Vagina (tissue), 2 donors: ENCODE data around the gene TRAPPC1. TPM values are rescaled to one million over a fixed set of nuclear protein-coding genes. Genes with fewer than 3 reads are reported as not detected.

Source experiments
- DNase-seq, 2 donors: peaks; one replicate each; pipeline ENCODE4 v3.0.0-alpha.2; 2017; ENCODE audit errors: extremely low spot score in 2 of 2
- H3K27ac ChIP-seq: fragments of 200-600 bp; sonication (generic); one replicate; pipeline ENCODE4 v1.5.1; 2019
- H3K27me3 ChIP-seq: fragments of 200-600 bp; sonication (generic); one replicate; pipeline ENCODE4 v1.5.1; 2019
- H3K36me3 ChIP-seq, 2 donors: fragments of 200-600 bp; sonication (generic); one replicate each; pipeline ENCODE4 v1.5.1; 2017 to 2019
- H3K4me1 ChIP-seq: fragments of 200-600 bp; sonication (generic); one replicate; pipeline ENCODE4 v1.5.1; 2019
- H3K4me3 ChIP-seq, 2 donors: fragments of 200-600 bp; sonication (generic); 1 replicate in 1 of 2; 2 replicates in 1 of 2; pipeline ENCODE4 v1.5.1; 2016 to 2019
- H3K9me3 ChIP-seq: fragments of 200-600 bp; sonication (generic); one replicate; pipeline ENCODE4 v1.5.1; 2019
- CTCF ChIP-seq, 3 experiments: fragments of 450-650 bp in 2 of 3; fragments of 200-600 bp in 1 of 3; sonication (generic) in 1 of 3; IDR thresholded peaks; one replicate each; pipeline ENCODE4 v1.5.1; 2017 to 2019; ENCODE audit warnings: antibody characterized with exemption in 3 of 3, mild to moderate bottlenecking in 2 of 3, moderate library complexity in 2 of 3
- POLR2A ChIP-seq, 2 donors: fragments of 450-650 bp; IDR thresholded peaks; one replicate each; pipeline ENCODE4 v1.6.1; 2017; ENCODE audit warnings: antibody characterized with exemption in 2 of 2, mild to moderate bottlenecking in 2 of 2, moderate library complexity in 2 of 2
- POLR2AphosphoS5 ChIP-seq, 2 donors: sonication (generic); formaldehyde crosslinking; IDR thresholded peaks; one replicate each; pipeline ENCODE4 v1.9.0; 2017; ENCODE audit warnings: antibody characterized with exemption in 2 of 2, mild to moderate bottlenecking in 2 of 2, low read depth in 1 of 2; ENCODE audit not compliant: insufficient read depth in 1 of 2
- intact Hi-C: fragments of 100-400 bp; cut with DNase I; formaldehyde crosslinking; loops from one replicate; pipeline ENCODE4 v1.15.1; 2023
- total RNA-seq: library from RNA; depleted of rRNA; stranded (reverse); fragments of >200 nt; gene quantifications from one replicate; pipeline ENCODE4 v1.2.3, GENCODE V29; 2016

The TRAPPC1 gene
- total RNA-seq, 1 donor from 2014 or later: 74.4 TPM

DNA sequence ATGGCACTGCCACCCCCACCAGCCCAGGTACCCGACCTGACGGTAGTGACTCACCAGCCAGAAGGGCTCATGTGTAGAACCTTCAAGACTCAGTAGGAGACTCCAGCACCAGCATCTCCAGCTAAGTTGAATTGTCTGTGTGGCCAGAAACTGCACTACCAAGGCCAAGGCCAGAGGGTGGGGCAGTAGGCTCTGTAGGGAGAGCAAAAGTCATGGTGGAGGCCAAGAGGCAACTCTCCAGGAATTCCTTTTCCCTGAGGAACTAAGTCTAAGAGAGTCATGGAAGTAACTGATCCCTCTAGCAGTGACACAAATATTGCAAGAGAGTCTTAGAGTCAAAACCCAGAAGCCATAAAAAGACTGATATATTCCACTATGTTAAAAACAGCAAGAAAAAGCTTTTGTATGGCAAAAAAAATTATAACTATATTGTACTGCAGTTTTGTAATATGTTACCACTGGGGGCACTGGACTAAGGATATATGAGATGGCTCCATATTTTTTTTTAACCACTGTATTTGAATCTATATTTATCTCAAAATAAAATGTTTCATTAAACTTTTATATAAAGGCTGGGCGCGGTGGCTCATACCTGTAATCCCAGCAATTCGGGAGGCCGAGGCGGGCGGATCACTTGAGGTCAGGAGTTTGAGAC is 40.5 kb upstream of the TRAPPC1 start:
- no peak for DNase-seq
- H3K9me3 ChIP-seq: no peaks in the 10 kb centered on the region
- H3K27ac ChIP-seq: no peak overlapping the region
- intact Hi-C loops: no loop called here
- no peaks in the 10 kb centered on the region for H3K27me3 ChIP-seq
- H3K4me3 ChIP-seq: no peak overlapping the region
- no peak for TF ChIP-seq POLR2AphosphoS5 (IDR thresholded peaks at IDR 0.05; ENCODE audit: insufficient read depth in 1 of 2, low read depth in 1 of 2)
- TF ChIP-seq POLR2A (IDR thresholded peaks at IDR 0.05): no peak
- no peak for TF ChIP-seq CTCF (IDR thresholded peaks at IDR 0.05)
- H3K4me1 ChIP-seq: no peaks in the 10 kb centered on the region
- no peaks in the 10 kb centered on the region for H3K36me3 ChIP-seq

- no peaks in the 10 kb centered on the region for H3K9me3 ChIP-seq
- intact Hi-C loops: no loop called here
- no peaks in the 10 kb centered on the region for H3K36me3 ChIP-seq
- no peak overlapping the region for H3K27ac ChIP-seq
- H3K27me3 ChIP-seq: no peaks in the 10 kb centered on the region
- no peak overlapping the region for H3K4me3 ChIP-seq
- no peaks in the 10 kb centered on the region for H3K4me1 ChIP-seq
- TF ChIP-seq CTCF (IDR thresholded peaks at IDR 0.05): no peak
- TF ChIP-seq POLR2A (IDR thresholded peaks at IDR 0.05): no peak
- no peak for TF ChIP-seq POLR2AphosphoS5 (IDR thresholded peaks at IDR 0.05; ENCODE audit: insufficient read depth in 1 of 2, low read depth in 1 of 2)
- no peak for DNase-seq
Observed at GRCh38 chr17:7971651-7972050, 39.9 kb upstream of the TRAPPC1 start.

DNA sequence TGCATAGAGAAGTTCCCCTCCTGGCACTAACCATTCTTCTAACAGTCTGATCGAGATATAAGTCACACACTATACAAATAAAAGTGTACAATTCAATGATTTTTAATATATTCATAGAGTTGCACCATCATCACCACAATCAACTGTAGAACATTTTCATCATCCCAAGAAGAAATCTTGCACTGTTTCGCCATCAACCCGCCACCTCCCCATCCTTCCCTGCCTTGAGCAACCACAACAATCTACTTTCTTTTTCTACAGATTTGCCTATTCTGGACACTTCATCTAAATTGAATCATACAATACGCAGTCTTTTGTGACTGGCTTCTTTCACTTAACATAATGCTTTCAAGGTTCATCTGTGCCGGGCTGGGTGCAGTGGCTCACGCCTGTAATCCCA is 37.7 kb upstream of the TRAPPC1 start:
- H3K27me3 ChIP-seq: no peaks in the 10 kb centered on the region
- intact Hi-C loops: no loop called here
- no peak overlapping the region for H3K4me3 ChIP-seq
- H3K36me3 ChIP-seq: no peaks in the 10 kb centered on the region
- H3K27ac ChIP-seq: no peak overlapping the region
- TF ChIP-seq CTCF (IDR thresholded peaks at IDR 0.05) (no peak), POLR2A (IDR thresholded peaks at IDR 0.05) (no peak), POLR2AphosphoS5 (IDR thresholded peaks at IDR 0.05; ENCODE audit: insufficient read depth in 1 of 2, low read depth in 1 of 2) (no peak)
- DNase-seq: no peak
- no peaks in the 10 kb centered on the region for H3K4me1 ChIP-seq
- H3K9me3 ChIP-seq: no peaks in the 10 kb centered on the region

DNA sequence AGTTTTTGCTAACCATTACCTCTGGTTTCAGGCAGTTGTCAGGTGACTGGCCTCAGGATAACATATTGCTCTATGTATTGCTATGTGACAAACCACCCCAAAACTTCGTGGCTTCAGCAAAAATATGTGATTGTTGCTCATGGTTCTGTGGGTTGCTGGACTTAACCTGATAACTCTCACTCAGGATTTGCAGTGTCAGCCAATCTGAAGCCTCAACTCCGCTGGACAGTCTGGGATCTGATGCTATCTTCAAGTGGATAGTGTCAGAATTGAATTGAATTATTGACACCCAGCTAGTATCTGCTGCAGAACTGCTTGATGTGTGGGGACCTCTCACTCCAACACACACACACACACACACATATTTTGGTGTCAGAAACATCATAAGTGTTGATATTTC is 36.0 kb upstream of the TRAPPC1 start:
- TF ChIP-seq CTCF (IDR thresholded peaks at IDR 0.05) (no peak), POLR2AphosphoS5 (IDR thresholded peaks at IDR 0.05; ENCODE audit: insufficient read depth in 1 of 2, low read depth in 1 of 2) (no peak), POLR2A (IDR thresholded peaks at IDR 0.05) (no peak)
- Histone ChIP-seq H3K4me1 (no peaks in the 10 kb centered on the region), H3K36me3 (no peaks in the 10 kb centered on the region), H3K9me3 (no peaks in the 10 kb centered on the region), H3K4me3 (no peak overlapping the region), H3K27me3 (no peaks in the 10 kb centered on the region), H3K27ac (no peak overlapping the region)
- DNase-seq: no peak
- intact Hi-C loops: no loop called here

DNA sequence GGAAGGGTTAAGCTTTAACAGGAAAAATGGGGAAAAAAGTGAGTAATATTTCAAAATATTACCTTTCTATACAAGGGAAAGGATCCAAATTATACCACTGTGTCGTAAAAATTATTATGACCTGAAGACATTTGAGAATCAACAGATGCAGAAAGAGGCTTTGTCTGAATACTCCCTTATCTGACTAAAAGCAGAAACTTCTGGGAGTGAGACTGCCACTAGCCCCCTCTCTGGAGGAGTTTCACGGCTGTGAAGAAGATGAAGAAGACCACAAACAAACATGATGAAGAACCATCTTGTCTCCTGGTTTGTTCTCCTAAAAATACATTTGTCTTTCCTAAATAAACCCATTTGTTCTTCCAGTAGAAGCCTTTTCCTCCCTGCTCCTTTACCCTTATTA is 29.7 kb upstream of the TRAPPC1 start:
- intact Hi-C loops: no loop called here
- H3K27me3 ChIP-seq: no peaks in the 10 kb centered on the region
- no peak overlapping the region for H3K27ac ChIP-seq
- no peaks in the 10 kb centered on the region for H3K4me1 ChIP-seq
- no peak overlapping the region for H3K4me3 ChIP-seq
- H3K36me3 ChIP-seq: no peaks in the 10 kb centered on the region
- TF ChIP-seq POLR2A (IDR thresholded peaks at IDR 0.05) (no peak), CTCF (IDR thresholded peaks at IDR 0.05) (no peak), POLR2AphosphoS5 (IDR thresholded peaks at IDR 0.05; ENCODE audit: insufficient read depth in 1 of 2, low read depth in 1 of 2) (no peak)
- no peak for DNase-seq
- no peaks in the 10 kb centered on the region for H3K9me3 ChIP-seq
